GM18907 (cell line): ENCODE results near the gene PANX3.

ENCODE experiments used
- ATAC-seq: cut with Tn5 transposase; IDR thresholded peaks from one replicate; pipeline ENCODE4 v1.9.1; 2021; ENCODE audit warnings: mild to moderate bottlenecking, moderate library complexity; ENCODE audit not compliant: unreplicated experiment

The PANX3 gene

DNA sequence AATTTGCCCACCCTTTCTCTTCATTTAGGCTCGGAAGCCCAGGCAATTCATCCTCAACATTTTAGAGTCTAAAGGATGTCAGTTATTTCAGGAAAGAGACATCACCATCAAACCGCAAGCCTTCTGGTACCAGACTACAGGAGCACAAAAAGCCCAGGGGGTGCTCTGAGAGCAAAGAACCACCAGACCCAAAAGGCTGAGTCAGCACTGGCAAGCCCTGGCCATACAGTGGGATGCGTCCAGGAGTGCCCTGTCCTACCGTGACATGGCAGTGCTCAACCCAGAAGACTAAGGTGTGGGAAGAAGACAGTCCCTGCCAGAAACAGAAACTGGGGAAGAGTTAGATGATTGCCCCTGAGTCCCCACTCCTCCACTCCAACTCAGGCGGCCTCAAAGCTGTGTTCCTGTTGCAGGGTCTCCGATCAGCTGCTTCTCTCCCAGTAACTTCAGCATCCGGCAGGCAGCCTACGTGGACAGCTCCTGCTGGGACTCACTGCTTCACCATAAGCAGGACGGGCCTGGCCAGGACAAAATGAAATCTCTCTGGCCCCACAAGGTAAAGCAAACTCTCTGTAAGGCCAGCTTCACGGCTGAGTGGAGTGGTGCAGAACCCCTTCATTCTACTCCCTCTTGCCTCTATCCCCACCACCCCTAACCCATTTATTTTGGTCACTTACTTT is 1.5 kb downstream of the PANX3 start:
- ATAC-seq = no peak

DNA sequence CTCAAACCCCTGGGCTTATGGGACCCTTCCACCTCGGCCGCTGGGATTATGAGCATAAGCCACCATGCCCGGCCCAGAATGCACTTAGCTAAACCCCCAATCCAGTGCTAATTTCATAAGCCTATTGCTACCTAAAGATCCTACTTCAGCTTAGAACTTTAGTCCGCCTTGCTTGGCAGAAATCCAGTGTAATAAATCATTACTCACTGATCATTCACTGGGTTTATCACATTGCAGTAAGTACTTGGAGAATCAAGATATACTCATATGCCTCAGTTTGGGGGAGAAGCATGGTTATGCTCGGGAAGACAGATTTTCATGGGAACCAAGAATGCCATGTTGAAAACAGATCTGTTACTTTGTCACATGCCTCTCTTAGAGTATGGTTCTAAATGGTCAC is 7.6 kb downstream of the PANX3 start:
- no peak for ATAC-seq

DNA sequence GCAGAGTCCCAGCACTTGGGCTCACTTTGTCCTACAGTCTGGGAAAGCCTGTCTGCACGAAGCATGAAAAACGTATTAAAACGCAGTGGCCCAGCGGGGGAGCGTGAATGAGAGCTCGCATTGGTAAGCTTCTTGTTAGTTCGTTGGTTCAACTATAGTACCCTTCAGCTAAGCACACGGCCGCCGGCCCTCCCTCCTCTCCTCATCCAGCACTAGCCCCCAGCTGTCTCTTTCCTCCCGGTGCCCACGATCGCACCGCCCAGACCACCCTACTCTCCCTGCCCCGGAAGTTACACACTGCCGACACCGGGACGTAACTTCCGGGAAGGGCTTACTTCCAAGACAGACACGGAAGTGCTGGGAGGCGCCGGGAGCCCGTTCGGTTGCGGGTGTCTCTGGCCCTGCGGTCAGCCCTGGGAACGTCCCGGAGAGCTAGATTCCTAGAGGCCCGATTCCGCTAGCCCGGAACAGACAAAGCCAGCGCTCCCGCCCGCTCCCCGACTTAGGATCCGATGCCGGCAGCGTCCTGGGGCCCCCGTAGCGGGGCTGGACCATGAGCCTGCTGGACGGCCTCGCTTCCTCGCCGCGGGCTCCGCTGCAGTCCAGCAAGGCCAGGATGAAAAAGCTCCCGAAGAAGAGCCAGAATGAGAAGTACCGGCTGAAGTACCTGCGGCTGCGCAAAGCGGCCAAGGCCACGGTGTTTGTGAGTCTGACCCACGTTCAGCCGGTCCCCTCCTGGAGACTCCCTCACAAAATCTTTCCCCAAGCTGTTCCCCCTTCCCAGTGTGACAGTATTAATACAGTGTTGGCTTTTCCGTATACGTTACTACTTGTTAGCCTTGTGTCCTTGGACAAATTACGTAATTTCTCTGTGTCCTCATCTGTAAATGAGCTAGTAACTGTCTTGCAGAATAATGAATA is 11.6 kb downstream of the PANX3 start, which contains the start of gene TBRG1:
TSS of gene TBRG1 (plus strand) at position 334 of the 921 bp plus-strand sequence. CDS start at position 554, 220 bp downstream.
- peak; percentile 99 for ATAC-seq

DNA sequence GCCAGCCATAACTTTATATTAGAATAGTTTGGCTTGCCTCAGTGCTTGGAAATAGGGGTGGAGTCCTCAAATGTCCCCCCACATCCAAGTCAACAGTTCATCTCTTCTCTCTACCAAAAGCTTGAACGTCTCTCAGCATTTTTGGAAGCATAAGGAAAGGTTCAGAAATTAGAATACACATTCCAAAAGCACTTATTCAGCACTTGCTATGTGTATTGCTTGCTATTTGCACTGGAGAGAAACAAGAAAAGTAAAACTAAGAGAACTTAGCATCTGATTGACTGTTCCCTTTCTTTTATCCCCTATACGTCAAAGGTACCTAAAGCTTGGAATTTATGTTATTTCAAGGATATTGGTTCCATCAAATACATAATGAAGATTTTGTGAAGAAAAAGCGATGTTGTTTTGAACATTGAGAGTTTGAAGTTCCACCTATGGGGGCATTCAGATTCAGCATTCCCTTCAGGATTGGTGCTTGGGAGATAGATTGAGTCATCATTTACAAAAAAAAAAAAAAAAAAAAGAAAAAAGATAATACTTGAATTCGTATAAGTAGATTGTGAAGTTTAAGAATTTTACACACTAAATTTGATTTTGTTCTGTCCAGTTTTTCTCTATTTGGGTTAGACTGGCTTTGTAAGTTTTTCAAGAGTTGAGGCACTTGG is 12.8 kb downstream of the PANX3 start:
- ATAC-seq = no peak

DNA sequence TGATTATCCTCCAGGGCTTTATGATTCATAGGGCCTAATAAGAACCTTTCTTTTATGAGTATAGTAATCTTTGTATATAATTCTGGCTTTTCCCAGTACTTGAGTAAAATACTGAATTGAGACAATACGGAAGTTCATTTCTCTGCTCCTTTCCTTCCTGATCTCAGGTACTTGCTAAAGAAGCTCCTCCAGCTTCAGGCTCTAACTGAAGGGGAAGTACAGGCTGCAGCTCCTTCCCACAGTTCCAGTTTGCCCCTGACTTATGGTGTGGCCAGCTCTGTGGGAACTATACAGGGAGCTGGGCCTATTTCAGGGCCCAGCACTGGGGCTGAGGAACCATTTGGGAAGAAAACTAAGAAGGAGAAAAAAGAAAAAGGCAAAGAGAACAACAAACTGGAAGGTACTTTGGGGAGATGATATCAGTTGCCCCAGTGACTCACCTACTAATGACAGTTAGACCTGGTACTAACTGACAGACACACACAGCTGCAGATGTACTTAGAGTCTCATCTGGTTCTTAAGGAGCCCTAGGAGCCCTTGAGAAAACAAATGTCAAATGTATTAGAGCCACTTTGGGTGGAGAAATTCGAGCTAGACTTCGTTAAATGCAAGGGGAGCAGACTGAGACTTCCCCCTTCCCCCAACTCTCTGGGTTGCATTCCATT is 14.4 kb downstream of the PANX3 start:
- no peak for ATAC-seq

DNA sequence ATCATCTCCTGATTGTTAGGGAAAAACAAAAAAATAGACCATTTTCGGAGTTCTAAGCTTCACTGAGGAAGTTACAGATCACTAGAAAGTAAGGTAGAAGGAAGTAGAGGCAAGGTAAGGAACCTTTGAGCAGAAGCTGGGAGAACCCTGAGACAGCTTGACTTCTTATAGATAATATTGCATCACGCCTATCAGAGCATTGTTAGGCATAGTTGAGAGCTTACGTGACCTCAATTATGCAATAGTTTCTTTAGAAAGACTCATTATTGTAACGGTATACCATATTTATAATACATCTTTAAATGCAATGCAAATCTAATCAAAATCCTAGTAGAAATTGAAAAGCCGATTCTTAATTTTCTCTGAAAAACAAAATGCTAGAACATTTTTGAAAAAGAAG is 16.3 kb downstream of the PANX3 start:
- ATAC-seq = no peak

DNA sequence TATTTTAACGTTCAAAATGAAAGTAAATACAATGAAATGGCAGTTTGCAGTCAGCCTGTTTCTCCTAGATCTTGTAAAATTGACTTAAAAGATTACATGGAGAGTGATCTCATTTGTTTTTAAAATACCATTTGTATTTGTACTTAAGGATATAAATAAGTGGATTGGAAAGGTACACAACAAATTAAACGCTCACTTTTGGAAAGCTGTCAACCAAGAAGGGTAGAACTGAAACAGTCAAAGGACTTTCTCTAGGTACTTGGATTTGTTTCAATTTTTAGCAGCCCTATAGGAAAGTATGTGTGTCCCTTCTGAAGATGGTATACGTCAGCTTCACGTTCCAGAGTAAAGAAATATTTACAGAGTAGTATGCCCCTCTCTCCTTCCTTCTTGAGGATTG is 18.7 kb downstream of the PANX3 start:
- ATAC-seq = no peak

DNA sequence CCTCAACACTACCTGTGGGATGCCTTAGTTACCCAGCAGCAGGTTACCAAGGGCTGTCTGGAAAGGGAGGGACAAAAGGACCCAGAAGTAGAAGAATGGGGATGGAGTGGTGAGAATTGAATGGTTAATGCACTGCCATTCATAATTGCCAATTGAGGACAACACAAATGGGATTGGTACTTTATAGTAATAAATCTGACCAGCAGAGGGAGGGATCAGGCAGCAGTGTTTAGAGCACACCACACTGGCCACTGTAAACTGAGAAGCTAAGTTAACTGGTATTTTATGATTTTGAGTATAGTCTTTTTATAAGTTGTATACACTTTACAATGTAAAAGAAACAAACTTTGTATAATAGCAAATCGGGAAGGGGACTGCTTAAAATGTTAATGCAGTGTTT is 22.1 kb downstream of the PANX3 start:
- no peak for ATAC-seq

DNA sequence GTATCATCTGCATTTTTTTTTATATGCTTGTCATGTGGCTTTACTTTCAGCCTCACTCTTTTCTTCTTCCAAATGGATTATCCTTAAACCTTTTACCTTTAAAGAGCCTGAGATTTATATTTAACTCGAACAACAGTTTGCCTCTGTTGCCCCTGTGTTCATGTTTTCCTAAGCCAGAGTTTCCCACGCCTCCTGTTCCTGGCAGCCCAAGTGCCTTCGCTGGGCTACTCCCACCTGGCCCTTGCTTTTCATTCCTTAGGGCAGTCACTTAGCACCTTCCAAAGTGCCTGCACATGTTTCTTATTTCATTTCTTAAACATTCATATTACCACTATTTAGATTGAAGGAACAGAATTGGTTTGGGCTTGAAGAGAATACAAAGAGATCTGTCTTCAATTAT is 24.7 kb downstream of the PANX3 start:
- ATAC-seq = no peak

DNA sequence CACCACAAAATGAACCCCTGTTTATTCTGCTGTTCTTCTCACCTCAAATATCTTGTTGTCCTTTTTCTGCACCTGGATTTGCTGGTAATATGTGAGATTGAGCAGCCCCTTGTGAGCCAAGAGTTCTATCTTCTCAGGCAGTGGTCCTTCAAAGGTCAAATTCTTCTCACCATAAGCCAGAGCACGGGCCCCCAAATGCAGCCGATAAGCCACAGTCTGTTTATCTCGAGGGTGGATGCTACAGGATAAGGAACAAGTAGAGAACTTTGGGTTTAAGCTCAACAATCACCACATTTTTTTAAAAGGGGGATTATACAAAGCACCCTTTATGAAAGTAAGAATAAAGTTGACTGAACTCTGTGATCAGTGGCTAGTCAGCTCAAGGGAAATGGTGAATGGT is 27.3 kb downstream of the PANX3 start:
- no peak for ATAC-seq

DNA sequence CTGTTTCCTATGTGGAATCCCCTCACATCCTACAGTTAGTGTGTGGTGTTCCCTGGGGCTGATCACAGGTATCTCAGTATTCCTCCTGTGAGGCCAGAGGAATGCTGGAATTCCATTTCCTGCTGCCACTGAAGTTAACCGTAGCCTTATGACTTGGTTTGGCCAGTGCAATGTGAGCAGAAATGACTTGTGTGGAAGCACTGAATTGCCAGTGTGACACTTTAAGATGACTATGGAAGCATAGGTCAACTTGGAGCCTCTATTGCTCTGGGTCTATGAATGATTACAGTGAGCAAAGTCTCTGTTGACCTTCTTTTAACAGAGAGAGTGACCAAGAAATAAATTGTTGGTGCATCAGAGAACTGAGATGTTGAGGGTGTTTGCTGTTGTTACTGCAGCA is 28.0 kb downstream of the PANX3 start:
- ATAC-seq = no peak

DNA sequence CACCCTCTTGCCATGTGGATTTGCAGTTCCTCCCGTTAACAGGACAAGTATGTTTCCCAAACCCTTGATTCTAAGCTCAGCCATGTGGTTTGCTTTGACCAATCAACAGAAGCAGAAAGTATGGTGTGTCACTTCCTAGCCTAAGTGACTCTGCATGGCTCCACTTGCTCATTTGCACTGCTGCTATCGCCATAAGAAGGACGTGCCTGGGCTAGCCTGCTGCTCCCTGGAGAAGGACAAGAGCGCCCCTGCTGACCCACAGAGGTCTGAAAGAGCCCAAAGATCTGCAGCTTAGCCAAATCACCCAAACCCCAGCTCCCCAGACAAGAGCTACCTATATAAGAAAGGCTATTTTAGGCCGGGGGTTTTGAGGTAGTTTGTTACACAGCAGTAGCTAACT is 29.4 kb downstream of the PANX3 start:
- ATAC-seq = no peak

DNA sequence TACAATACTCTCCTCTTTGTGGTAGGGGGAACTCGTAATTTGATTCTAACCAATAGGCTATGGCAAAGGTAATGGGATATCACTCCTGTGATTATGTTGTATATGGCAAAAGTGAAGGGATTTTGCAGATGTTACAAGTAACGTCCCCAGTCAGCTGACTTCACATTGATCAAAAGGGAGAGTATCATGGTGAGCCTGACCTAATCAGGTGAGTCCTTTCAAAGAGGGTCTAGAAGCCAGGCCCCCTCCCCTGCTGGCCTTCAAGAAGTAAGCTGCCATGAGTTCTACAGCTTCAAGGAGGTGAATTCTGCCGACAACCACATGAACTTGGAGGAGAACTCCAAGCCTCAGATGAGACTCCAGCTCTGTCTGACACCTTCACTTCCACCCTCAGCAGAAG is 31.4 kb downstream of the PANX3 start:
- ATAC-seq = no peak

DNA sequence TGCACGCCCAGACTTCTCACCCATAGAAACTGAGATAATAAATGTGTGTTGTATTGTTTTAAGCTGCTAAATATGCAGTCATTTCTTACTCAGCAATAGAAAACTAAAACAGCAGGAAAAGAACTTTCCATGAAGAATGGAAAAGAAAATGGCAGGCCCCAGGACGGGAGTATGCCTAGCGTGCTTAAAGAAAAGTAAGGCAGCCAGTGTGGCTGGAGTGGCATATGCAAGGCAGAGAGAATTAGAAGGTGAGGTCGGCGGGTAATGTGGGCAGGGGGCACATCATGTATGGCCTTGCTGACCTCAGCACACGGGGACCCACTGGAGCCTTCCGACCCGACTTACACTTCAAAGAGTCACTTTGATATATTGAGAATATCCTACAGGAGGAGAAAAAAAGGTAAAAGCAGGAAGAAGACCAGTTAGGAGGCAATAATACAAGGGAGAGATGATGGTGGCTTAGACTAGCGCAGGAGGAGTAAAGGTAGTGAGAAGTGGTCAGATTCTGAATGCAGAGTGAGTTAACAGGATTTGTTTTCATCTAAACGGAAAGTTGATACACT is 31.9 kb downstream of the PANX3 start:
- no peak for ATAC-seq

DNA sequence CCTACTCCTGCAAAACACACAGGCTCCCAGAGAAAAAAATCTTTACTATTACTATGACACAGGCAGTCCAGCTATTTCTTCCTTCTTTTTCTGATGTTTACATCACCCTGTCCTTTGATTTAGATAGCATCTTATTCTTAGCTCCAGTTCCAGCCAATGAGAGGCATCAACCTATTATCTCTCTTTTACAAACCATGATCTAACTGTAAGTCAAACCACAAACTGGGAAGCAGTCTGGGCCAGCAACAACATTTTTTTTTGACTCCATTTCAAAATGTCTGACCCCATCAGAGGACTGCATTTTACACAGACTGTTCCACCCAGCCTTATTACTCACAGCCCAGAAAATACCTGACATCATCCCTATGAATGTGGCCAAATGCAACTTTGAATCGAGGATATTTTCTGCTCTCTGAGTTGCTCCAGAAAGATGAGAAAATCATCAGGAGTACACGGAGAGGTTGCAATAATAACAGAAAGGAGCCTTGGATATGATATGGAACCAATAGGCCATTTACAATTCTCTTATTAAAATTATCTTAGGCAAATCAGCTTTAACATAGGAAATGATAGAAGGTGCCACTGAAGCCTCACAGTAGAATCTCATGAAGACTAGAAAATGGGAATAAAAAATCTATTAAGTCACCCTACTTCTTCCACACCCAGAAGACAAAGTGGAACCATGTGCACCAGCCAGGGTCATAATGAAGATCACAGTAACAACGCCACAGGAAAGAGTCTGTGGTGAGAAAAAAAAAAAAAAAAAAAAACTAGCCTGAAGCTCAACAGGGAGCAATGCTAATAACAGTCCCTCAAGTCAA is 32.6 kb downstream of the PANX3 start:
- no peak for ATAC-seq

DNA sequence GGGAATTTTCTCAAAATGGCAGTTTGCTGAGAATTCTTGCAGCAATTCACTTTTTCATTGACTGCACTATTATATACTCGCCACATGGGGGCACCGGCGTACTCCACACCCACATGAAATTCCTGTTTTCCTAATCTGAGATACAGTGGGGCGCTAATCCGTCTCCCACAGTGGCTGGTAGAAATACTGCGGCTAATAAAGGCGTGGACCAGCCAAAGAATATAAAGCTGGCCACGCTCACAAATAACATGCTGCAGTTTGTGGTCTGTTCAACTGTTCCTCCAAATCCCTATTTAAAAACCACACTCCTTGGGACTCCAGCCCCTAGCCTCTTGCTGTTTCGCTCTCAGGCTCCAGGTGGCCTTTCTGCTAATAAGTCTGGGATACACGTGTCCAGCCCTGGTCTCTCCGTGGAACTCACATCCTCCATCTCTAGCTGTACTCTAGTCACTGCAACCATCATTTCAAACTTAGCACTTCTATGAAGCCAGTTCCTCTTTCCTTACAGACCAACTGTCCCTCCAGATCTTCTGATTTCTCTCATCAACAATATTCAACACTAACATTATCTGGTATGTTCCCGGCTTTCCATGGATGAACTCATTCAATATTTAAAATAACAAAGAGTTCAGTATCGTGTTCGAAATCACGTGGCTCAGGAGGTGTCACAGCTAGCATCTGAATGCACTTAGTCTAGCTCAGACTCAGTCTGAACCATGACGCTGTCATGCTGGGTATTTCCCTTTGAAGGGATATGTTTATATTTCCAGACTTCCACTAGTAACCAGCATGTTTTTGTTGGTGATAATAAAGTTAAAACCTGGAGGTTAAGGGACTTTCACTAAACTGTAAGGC is 33.4 kb downstream of the PANX3 start:
- ATAC-seq = peak; percentile 64

DNA sequence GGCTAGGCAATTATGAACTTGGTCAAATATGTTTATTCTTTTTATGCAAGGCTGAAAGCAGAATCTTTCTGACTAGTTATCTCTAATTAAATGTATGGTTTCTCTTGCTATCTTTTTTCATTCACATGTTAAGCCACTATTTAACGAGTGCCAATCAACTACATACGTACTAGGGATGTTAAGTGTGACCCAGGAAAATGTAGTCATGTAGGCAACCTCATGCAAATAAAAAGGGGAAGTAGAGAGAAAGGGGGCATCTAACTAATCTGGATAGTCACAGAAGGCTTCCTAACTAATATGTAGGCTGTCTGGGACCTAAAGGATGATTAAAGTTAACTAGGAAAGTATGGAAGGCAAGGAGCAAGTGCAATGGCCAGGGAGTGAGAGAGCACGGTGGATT is 34.9 kb downstream of the PANX3 start:
- no peak for ATAC-seq

DNA sequence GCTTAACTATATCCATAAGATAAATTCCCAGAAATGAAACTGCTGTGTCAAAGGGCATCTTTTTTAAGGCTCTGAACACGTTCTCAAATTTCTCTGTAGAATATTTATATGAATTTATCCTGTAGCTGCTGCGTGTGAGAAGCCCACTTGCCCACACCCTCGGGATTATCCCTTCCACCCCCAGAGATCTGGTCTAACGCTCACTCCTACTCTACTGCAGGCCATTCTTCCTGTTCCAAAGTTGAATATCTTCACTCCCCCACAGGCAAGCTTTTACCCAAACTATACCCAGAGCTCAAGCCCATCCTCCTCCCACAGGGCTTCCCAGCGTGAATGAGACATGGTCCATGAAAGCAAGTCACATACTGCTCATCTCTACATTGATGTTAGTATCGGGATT is 37.4 kb downstream of the PANX3 start:
- no peak for ATAC-seq
